Skeletal muscle tissue (tissue), 4 donors: Measurements from ENCODE around the gene HBE1. TPM values are rescaled to one million over a fixed set of nuclear protein-coding genes. Genes with fewer than 3 reads are reported as not detected.

Experiments
- H3K27ac ChIP-seq: one replicate; pipeline ENCODE4 v1.7.0; 2013; ENCODE audit warnings: mild to moderate bottlenecking, low read depth, low read length, inconsistent platforms
- H3K27me3 ChIP-seq, 3 donors: one replicate each; pipeline ENCODE4 v1.7.0; 2013; ENCODE audit warnings: low read length in 3 of 3; ENCODE audit not compliant: control insufficient read depth in 3 of 3, insufficient read depth in 3 of 3
- H3K36me3 ChIP-seq, 3 donors: one replicate each; pipeline ENCODE4 v1.7.0; 2013; ENCODE audit warnings: low read length in 3 of 3; ENCODE audit not compliant: control insufficient read depth in 3 of 3, insufficient read depth in 3 of 3
- H3K4me1 ChIP-seq, 3 donors: one replicate each; pipeline ENCODE4 v1.7.0; 2013; ENCODE audit warnings: low read length in 3 of 3, mild to moderate bottlenecking in 3 of 3; ENCODE audit not compliant: control insufficient read depth in 3 of 3, insufficient read depth in 3 of 3
- H3K4me3 ChIP-seq, 3 donors: one replicate each; pipeline ENCODE4 v1.7.0; 2013; ENCODE audit warnings: low read length in 3 of 3
- H3K9ac ChIP-seq, 3 donors: one replicate each; pipeline ENCODE4 v1.7.0; 2013; ENCODE audit warnings: low read length in 3 of 3, mild to moderate bottlenecking in 3 of 3, moderate library complexity in 2 of 3, low read depth in 1 of 3
- H3K9me3 ChIP-seq, 3 donors: one replicate each; pipeline ENCODE4 v1.7.0; 2013; ENCODE audit warnings: low read length in 3 of 3; ENCODE audit not compliant: control insufficient read depth in 3 of 3
- total RNA-seq: library from RNA; depleted of rRNA; stranded (reverse); fragments of >200 nt; gene quantifications from one replicate; pipeline ENCODE4 v1.2.3, GENCODE V29; 2014
- donor health status: Osteomylitis.

The HBE1 gene
- total RNA-seq, 1 donor from 2014 or later = 84.0 TPM

DNA sequence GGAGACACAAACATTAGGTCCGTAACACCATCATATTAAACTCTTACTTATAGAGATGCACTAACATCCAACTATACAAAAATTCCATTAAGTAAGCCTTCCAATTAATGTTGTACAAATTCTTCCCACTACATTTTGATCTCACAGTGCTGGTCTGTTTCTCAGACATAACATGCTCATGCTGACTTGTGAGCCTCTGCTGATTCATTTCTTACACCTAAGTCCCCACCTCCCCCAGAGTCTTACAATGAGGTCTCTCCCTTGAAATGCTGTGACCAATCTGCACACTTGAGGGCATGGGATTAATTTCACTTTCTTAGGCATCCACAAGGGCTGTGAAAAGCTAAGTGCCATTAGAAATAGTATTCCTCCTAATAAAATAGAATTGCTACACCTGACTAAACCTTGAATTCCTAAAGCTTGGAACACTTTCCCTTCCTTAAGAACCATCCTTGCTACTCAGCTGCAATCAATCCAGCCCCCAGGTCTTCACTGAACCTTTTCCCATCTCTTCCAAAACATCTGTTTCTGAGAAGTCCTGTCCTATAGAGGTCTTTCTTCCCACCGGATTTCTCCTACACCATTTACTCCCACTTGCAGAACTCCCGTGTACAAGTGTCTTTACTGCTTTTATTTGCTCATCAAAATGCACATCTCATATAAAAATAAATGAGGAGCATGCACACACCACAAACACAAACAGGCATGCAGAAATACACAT, 22.1 kb downstream of the HBE1 start:
- Histone ChIP-seq H3K9me3 (no peaks in the 10 kb centered on the region), H3K9ac (no peak overlapping the region), H3K36me3 (no peaks in the 10 kb centered on the region), H3K4me1 (no peaks in the 10 kb centered on the region), H3K4me3 (no peak overlapping the region), H3K27ac (no peak overlapping the region), H3K27me3 (peaks cover 0 to 2% (median 0%) of the 10 kb centered on the region in 3 donors)

DNA sequence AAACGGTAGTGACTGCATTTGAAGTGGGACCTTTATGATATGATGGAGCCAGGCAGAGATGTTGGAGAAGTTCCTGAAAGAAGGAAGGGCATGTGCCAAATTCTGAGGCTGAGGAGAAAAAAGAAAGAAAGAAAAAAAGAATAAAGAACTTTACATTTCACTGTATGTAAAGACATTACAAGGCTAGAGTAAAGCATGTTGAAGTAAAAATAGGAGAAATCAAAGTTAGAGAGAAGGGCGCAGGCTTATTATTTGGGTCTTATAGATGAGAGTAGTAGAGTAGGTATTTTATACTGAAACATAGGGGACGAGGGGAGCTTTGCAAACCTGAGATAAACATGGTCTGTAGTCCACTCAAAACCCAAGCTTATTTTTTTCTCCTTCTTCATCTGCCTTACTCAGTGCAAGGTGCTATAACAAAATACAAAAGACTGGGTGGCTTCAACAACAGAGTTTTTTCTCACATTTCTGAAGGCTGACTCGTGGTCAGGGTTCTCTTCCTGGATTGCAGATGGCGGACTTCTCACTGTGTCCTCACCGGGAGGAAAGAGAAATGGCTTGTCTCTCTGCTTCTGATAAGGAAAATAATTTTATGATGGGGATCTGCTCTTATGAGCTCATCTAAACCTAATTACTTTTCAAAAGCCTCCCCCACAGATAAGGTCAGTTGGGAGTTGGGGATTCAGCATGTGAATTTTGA, 22.8 kb downstream of the HBE1 start:
- H3K9ac ChIP-seq = no peak overlapping the region
- no peaks in the 10 kb centered on the region for H3K4me1 ChIP-seq
- peaks cover 0 to 2% (median 0%) of the 10 kb centered on the region in 3 donors for H3K27me3 ChIP-seq
- H3K9me3 ChIP-seq = no peaks in the 10 kb centered on the region
- no peaks in the 10 kb centered on the region for H3K36me3 ChIP-seq
- H3K4me3 ChIP-seq = no peak overlapping the region
- no peak overlapping the region for H3K27ac ChIP-seq

DNA sequence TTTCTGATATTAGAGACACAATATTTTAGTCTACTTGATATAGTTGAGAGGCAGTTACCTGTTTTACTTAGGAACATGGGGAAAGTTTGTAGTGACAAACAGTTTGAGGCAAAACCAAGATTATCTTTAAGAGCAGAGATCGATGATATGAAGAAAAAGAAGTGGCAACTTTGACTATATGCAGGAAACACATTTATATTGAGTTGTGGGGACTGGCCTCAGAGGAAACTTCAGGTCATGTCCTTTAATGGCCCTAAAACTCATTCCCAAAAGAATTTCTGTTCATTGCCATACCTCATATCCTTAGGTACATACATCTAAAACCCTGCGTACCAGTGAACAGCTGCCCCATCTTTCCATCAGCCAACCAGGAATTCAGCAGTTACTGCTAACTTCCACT, 24.6 kb downstream of the HBE1 start:
- H3K9ac ChIP-seq = no peak overlapping the region
- H3K9me3 ChIP-seq = no peaks in the 10 kb centered on the region
- H3K36me3 ChIP-seq = no peaks in the 10 kb centered on the region
- H3K27me3 ChIP-seq = peaks cover 0 to 2% (median 0%) of the 10 kb centered on the region in 3 donors
- H3K27ac ChIP-seq = no peak overlapping the region
- no peaks in the 10 kb centered on the region for H3K4me1 ChIP-seq
- H3K4me3 ChIP-seq = no peak overlapping the region

DNA sequence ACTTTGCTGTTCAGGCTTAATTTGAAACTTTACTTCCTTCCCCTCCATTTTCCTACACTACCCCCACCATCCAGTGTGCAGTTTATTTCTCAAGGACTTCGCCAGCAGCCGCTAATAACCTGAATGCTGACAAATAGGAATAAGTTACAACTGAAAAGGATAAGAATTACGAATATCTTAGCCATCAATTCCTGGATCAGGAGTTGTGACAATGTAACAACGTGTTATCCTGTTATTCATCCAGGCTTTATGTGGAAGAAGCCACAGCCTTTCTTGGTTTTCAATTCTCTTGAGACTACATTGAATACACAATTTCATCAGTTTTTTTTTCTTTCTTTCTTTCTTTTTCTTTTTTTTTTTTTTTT, 25.9 kb downstream of the HBE1 start:
- Histone ChIP-seq H3K9me3 (no peaks in the 10 kb centered on the region), H3K27ac (no peak overlapping the region), H3K36me3 (no peaks in the 10 kb centered on the region), H3K4me1 (no peaks in the 10 kb centered on the region), H3K27me3 (peaks cover 0 to 2% (median 0%) of the 10 kb centered on the region in 3 donors), H3K9ac (no peak overlapping the region), H3K4me3 (no peak overlapping the region)

DNA sequence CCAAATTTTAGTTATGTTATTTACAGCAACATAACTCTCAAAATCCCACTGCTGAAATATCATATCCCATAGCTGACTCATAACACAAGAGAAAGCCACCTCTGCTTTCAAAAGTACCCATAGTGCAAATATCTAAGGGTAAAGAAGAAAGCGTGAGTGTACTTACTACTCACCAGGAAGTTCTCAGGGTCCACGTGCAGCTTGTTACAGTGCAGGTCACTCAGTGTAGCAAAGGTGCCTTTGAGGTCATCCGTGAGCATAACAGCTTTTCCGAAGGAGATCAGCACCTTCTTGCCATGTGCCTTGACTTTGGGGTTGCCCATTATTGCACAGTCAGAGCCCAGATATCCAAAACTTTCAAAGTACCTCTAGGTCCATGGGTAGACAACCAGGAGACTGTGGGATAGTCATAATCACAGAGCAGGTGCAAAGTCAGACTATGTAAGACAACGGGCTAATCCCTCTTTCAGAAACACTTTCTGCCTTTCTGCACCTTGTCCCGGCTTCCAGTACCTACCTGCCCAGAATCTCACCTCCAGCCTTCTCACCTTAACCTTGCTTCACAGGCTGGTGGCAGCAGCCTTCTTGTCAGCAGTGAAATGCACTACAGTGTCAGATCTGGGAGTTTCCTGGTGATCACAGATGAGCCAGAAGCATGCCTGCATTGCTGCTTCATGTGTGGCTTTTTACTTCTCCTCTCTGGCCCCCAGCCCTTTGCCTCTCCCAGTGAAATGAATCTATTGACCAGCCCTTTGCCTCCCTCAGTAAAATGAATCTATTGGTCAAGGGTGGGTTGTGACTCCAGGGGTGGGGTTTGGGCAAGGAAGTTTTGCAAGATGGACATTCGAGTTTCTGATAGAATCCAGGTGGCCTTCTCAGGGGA, 26.6 kb downstream of the HBE1 start:
- H3K36me3 ChIP-seq = no peaks in the 10 kb centered on the region
- H3K27me3 ChIP-seq = peaks cover 0 to 2% (median 0%) of the 10 kb centered on the region in 3 donors
- no peak overlapping the region for H3K4me3 ChIP-seq
- H3K9me3 ChIP-seq = no peaks in the 10 kb centered on the region
- no peak overlapping the region for H3K9ac ChIP-seq
- H3K4me1 ChIP-seq = no peaks in the 10 kb centered on the region
- no peak overlapping the region for H3K27ac ChIP-seq

DNA sequence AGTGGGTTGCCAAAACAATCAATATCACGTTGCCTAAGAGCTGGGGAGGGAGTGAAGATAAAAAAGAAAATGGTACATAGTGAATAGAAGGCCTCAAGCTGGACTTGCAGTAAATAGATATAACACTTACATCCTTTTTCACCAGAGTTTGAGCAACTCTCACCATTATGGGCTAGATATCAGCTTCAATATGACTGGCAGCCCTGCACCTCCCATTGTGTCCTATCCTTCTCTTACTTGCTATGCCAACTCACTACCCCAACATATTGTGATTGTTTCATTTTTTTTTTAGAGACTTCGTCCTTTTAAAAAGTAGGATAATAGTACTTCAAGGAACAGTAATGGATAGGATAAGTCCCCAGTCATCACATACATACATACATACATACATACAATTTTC, 27.5 kb downstream of the HBE1 start:
- Histone ChIP-seq H3K4me3 (no peak overlapping the region), H3K36me3 (no peaks in the 10 kb centered on the region), H3K9ac (no peak overlapping the region), H3K27me3 (peaks cover 0 to 2% (median 0%) of the 10 kb centered on the region in 3 donors), H3K9me3 (no peaks in the 10 kb centered on the region), H3K4me1 (no peaks in the 10 kb centered on the region), H3K27ac (no peak overlapping the region)

DNA sequence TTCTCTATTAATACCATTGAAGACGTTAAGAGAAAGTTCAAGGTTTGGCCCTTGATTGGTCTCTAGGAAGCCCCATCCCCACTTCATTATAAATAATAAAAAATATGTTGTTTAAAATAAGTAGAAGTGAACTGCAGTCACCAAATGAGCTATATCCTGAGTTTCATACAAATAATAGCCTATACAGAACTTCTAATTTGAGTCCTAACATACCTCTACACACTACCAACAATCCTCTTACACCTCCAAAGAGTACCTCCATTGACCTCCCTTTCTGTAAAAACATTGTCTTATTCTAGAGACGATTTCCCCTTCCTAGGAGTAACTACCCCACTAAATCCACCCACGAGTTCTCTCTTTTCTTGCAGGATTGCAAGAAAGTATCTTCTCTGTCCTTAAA, 28.3 kb downstream of the HBE1 start:
- Histone ChIP-seq H3K4me3 (no peak overlapping the region), H3K36me3 (no peaks in the 10 kb centered on the region), H3K9me3 (no peaks in the 10 kb centered on the region), H3K27ac (no peak overlapping the region), H3K9ac (no peak overlapping the region), H3K4me1 (no peaks in the 10 kb centered on the region), H3K27me3 (peaks cover 0 to 2% (median 0%) of the 10 kb centered on the region in 3 donors)

DNA sequence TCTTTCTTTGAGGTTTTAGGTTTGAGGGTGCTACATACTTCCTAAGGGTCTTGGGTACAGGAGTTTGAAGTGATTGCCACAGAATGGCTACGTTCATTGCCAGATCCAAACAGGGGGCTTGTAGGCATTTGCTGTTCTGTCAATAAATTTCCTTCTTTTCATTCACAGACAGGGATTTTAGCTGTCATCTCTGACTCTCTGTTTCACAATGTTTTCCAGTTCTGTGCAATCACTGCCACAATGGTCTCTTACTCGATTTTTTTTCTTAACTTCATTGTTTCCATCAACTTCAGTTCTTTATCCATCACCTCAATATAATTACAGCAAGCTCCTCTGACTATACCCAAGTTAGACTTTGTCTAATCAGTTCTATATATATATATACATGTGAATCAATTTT, 29.3 kb downstream of the HBE1 start:
- Histone ChIP-seq H3K36me3 (no peaks in the 10 kb centered on the region), H3K9ac (no peak overlapping the region), H3K4me3 (no peak overlapping the region), H3K9me3 (no peaks in the 10 kb centered on the region), H3K27ac (no peak overlapping the region), H3K4me1 (no peaks in the 10 kb centered on the region), H3K27me3 (peaks cover 0 to under 1% (median 0%) of the 10 kb centered on the region in 3 donors)

DNA sequence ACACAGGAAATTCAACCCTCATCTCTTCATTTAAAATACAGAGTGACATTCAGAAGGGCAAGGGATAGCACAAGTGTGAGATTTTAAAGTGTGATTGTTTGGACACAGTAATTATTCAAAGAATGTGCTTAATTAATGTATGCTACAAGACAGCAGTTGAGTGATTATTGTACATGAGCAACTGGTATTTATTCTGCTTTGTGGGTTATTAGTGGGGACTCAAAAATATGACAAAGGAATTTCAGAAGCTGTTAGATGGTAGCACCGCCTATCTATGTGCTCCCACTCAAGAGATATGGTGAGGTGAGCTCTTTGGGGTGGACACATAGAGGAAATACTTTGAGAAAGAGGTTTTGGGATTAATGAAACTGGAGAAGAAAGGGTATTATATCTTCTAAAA, 29.7 kb downstream of the HBE1 start:
- no peaks in the 10 kb centered on the region for H3K36me3 ChIP-seq
- H3K27me3 ChIP-seq = no peaks in the 10 kb centered on the region
- H3K27ac ChIP-seq = no peak overlapping the region
- no peaks in the 10 kb centered on the region for H3K4me1 ChIP-seq
- H3K9me3 ChIP-seq = no peaks in the 10 kb centered on the region
- no peak overlapping the region for H3K9ac ChIP-seq
- H3K4me3 ChIP-seq = no peak overlapping the region

DNA sequence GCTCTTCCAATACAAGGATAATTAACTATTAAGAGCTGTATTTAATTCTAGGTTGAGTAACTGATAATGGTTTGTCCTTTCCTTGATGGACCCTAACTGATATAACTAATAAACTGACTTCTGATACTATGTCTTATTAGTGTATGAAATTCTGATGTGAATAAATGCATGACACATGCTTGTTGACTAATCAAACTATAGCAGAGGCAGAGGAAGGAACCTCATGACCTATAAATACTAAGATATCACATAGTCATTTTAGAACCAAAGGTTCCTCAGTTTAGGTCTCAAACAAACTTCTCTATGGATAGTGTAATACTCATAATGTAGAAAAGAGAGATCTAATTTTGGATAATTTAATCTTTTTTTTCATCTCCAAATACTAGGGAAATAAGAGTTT, 30.7 kb downstream of the HBE1 start:
- Histone ChIP-seq H3K9ac (no peak overlapping the region), H3K9me3 (no peaks in the 10 kb centered on the region), H3K27ac (no peak overlapping the region), H3K36me3 (no peaks in the 10 kb centered on the region), H3K27me3 (no peaks in the 10 kb centered on the region), H3K4me3 (no peak overlapping the region), H3K4me1 (no peaks in the 10 kb centered on the region)
